ENCODE results near the gene SPPL2B.

The SPPL2B gene

DNA sequence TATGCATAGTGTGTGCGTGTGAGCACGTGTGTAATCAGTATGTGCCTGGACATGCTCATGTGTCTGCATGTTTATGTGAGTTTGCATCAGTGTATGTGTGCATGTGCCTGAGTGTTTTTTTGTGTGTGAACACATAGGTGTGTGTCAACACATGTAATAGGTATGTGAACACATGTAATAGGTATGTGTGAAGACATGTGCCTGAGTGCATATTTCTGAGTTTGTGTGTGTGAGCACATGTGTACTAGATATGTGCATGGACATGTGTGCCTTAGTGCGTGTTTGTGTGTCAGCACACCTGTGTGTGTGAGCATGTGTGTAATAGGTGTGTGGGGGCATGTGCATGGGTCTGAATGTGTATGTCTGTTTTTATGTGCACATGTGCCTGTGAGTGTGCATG, 7.4 kb downstream of the SPPL2B start:
- Histone ChIP-seq H3K9me2 (replicated peaks; ENCODE audit: low read depth, low read length) (no peaks in the 10 kb centered on the region), H3K27me3 (ENCODE audit: insufficient read depth, low read length, poor library complexity, severe bottlenecking) (no peaks in the 10 kb centered on the region), H3K9ac (ENCODE audit: low read depth, low read length, poor library complexity, severe bottlenecking) (no peak overlapping the region), H3F3A (ENCODE audit: low read depth) (peaks cover 6% of the 10 kb centered on the region), H3K36me3 (ENCODE audit: insufficient read depth, low read length) (peaks cover 5% of the 10 kb centered on the region; the same call in 1 of the 2 replicates), H3K4me2 (ENCODE audit: low read depth, low read length, poor library complexity, severe bottlenecking) (peak overlapping the region; percentile 9), H3K4me3 (ENCODE audit: low read length, poor library complexity, severe bottlenecking) (no peak overlapping the region), H3K9me3 (ENCODE audit: insufficient read depth, low read depth, low read length) (no peaks in the 10 kb centered on the region), H2AFZ (ENCODE audit: low read length) (no peak overlapping the region), H4K20me1 (ENCODE audit: insufficient read depth, low read length, poor library complexity, severe bottlenecking) (peaks cover 43% of the 10 kb centered on the region), H3K79me2 (ENCODE audit: insufficient read depth, low read length) (peaks cover 70% of the 10 kb centered on the region), H3K4me1 (ENCODE audit: insufficient read depth, low read length, poor library complexity, severe bottlenecking) (peaks cover 29% of the 10 kb centered on the region)
- TF ChIP-seq EZH2phosphoT487 (IDR thresholded peaks at IDR 0.05; ENCODE audit: borderline replicate concordance) = no peak
- TF ChIP-seq, protein P1, sequence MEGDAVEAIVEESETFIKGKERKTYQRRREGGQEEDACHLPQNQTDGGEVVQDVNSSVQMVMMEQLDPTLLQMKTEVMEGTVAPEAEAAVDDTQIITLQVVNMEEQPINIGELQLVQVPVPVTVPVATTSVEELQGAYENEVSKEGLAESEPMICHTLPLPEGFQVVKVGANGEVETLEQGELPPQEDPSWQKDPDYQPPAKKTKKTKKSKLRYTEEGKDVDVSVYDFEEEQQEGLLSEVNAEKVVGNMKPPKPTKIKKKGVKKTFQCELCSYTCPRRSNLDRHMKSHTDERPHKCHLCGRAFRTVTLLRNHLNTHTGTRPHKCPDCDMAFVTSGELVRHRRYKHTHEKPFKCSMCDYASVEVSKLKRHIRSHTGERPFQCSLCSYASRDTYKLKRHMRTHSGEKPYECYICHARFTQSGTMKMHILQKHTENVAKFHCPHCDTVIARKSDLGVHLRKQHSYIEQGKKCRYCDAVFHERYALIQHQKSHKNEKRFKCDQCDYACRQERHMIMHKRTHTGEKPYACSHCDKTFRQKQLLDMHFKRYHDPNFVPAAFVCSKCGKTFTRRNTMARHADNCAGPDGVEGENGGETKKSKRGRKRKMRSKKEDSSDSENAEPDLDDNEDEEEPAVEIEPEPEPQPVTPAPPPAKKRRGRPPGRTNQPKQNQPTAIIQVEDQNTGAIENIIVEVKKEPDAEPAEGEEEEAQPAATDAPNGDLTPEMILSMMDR (conservative IDR thresholded peaks at IDR 0.05; ENCODE audit: low read length) = no peak

DNA sequence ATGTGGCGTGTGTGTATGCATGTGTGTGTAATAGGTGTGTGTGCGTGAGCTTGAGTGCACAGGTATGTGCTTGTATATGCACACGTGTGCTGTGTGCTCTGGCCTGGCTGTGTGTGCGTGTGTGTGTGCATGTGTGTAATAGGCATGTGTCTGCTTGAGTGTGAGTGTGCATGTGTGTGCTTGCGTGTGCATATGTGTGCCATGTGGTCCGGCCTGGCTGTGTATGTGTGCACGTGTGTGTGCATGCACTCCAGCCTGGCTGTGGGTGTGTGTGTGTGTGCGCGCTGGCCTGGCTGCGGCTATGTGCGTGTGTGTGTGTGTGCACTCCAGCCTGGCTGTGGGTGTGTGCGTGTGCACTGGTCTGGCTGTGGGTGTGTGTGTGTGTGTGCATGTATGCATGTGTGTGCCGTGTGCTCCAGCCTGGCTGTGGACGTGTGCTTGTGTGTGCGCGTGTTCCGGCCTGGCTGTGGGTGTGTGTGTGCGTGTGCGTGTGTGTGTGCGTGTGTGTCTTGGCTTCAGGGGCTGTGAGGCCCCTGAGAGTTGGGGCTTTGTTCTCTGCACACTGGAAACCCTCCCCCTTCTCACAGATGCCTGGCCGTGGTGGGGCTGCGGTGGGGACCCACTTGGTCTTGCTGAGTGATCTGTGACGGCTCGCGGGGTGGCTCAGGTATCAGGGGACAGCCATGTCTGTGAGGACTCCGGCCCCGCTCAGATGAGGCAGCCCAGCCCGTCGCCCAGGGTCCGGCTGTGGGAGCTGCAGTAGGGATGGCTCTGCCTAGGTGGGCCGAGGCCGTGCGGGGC, 8.2 kb downstream of the SPPL2B start:
- no peaks in the 10 kb centered on the region for H3K9me3 ChIP-seq (ENCODE audit: insufficient read depth, low read depth, low read length)
- H3F3A ChIP-seq (ENCODE audit: low read depth) = peaks cover 4% of the 10 kb centered on the region
- no peaks in the 10 kb centered on the region for H3K27me3 ChIP-seq (ENCODE audit: insufficient read depth, low read length, poor library complexity, severe bottlenecking)
- H3K4me2 ChIP-seq (ENCODE audit: low read depth, low read length, poor library complexity, severe bottlenecking) = no peak overlapping the region
- H3K4me3 ChIP-seq (ENCODE audit: low read length, poor library complexity, severe bottlenecking) = no peak overlapping the region
- H3K9me2 ChIP-seq (replicated peaks; ENCODE audit: low read depth, low read length) = no peaks in the 10 kb centered on the region
- no peak overlapping the region for H2AFZ ChIP-seq (ENCODE audit: low read length)
- peaks cover 61% of the 10 kb centered on the region for H3K79me2 ChIP-seq (ENCODE audit: insufficient read depth, low read length)
- H4K20me1 ChIP-seq (ENCODE audit: insufficient read depth, low read length, poor library complexity, severe bottlenecking) = peaks cover 43% of the 10 kb centered on the region
- no peak overlapping the region for H3K9ac ChIP-seq (ENCODE audit: low read depth, low read length, poor library complexity, severe bottlenecking)
- TF ChIP-seq EZH2phosphoT487 (IDR thresholded peaks at IDR 0.05; ENCODE audit: borderline replicate concordance) = no peak
- TF ChIP-seq, protein P1 (conservative IDR thresholded peaks at IDR 0.05; ENCODE audit: low read length) = no peak
- peaks cover 12% of the 10 kb centered on the region; the same call in 1 of the 2 replicates for H3K36me3 ChIP-seq (ENCODE audit: insufficient read depth, low read length)
- peaks cover 20% of the 10 kb centered on the region for H3K4me1 ChIP-seq (ENCODE audit: insufficient read depth, low read length, poor library complexity, severe bottlenecking)

DNA sequence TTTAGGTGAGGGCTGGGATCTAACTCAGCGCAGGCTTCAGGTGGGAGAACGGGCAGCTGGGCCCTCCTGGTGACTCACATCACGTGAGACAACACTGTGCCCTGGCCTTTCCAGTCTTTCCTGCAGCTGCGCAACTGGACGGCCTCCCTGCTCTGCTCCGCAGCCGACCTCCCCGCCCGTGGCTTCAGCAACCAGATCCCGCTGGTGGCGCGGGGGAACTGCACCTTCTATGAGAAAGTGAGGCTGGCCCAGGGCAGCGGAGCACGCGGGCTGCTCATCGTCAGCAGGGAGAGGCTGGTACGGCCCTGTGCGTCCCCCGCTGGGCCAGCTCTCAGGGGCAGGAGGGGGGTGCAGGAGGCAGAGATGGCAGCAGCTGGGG, 8.8 kb downstream of the SPPL2B start:
- H3K9me3 ChIP-seq (ENCODE audit: insufficient read depth, low read depth, low read length) = no peaks in the 10 kb centered on the region
- no peak overlapping the region for H3K4me2 ChIP-seq (ENCODE audit: low read depth, low read length, poor library complexity, severe bottlenecking)
- no peak for TF ChIP-seq EZH2phosphoT487 (IDR thresholded peaks at IDR 0.05; ENCODE audit: borderline replicate concordance)
- TF ChIP-seq, protein P1 (conservative IDR thresholded peaks at IDR 0.05; ENCODE audit: low read length) = no peak; the same call in 1 of the 2 replicates
- H2AFZ ChIP-seq (ENCODE audit: low read length) = no peak overlapping the region
- peaks cover 12% of the 10 kb centered on the region; the same call in 1 of the 2 replicates for H3K36me3 ChIP-seq (ENCODE audit: insufficient read depth, low read length)
- H3K27me3 ChIP-seq (ENCODE audit: insufficient read depth, low read length, poor library complexity, severe bottlenecking) = no peaks in the 10 kb centered on the region
- H3K9me2 ChIP-seq (replicated peaks; ENCODE audit: low read depth, low read length) = no peaks in the 10 kb centered on the region
- no peaks in the 10 kb centered on the region for H3F3A ChIP-seq (ENCODE audit: low read depth)
- no peak overlapping the region for H3K4me3 ChIP-seq (ENCODE audit: low read length, poor library complexity, severe bottlenecking)
- H3K79me2 ChIP-seq (ENCODE audit: insufficient read depth, low read length) = peaks cover 58% of the 10 kb centered on the region
- H4K20me1 ChIP-seq (ENCODE audit: insufficient read depth, low read length, poor library complexity, severe bottlenecking) = peaks cover 43% of the 10 kb centered on the region
- peaks cover 15% of the 10 kb centered on the region for H3K4me1 ChIP-seq (ENCODE audit: insufficient read depth, low read length, poor library complexity, severe bottlenecking)
- H3K9ac ChIP-seq (ENCODE audit: low read depth, low read length, poor library complexity, severe bottlenecking) = no peak overlapping the region
